ENCODE measurements around the gene CHST11.
A peak's percentile ranks its signal among the peaks of the same experiment; 100 is the strongest.

CHST11 gene

DNA sequence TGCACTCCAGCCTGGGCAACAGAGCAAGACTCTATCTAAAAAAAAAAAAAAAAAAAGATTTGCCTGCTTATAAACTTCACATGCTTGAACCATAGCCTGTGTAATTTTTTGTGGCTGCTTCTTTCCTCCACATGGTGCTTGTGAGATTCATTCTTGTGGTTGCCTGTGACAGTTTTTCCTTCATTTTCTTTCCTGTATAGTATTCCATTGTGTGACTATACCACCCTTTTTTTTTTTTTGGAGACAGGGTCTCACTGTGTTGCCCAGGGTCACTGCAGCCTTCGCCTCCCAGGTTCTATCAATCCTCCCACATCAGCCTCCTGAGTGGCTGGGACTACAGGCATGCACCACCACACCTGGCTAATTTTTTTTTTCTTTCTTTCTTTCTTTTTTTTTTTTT, 22.6 kb upstream of the CHST11 start:
- DNase-seq (ENCODE audit: low read depth): no peak

GRCh38 chr12:104435175-104435574, 21.6 kb upstream of the CHST11 start:
- no peak for DNase-seq (ENCODE audit: low read depth)

DNA sequence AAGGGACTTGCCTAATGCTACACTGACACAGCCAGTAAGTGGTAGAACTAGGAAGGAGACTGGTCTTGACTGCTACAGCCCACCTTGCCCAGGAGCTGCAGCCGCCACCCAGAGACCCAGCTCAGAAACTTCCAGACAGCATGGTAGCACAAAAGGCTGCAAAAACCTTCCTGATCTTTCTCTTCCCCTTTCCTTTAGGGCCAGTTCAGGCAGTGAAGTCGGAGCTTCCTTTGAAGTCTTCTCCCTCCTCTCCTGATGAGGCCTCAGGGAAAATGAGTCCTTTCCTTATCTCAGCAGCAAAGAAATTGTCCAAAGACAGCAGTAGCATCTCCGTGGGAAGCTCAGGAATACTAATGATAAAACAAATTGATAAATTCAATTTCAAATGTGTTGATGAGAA, 21.0 kb upstream of the CHST11 start:
- no peak for DNase-seq (ENCODE audit: low read depth)

GRCh38 chr12:104436790-104437189, 20.0 kb upstream of the CHST11 start:
- no peak for DNase-seq (ENCODE audit: low read depth)

- DNase-seq (ENCODE audit: low read depth): no peak
Observed at GRCh38 chr12:104438134-104438533, 18.6 kb upstream of the CHST11 start.

DNA sequence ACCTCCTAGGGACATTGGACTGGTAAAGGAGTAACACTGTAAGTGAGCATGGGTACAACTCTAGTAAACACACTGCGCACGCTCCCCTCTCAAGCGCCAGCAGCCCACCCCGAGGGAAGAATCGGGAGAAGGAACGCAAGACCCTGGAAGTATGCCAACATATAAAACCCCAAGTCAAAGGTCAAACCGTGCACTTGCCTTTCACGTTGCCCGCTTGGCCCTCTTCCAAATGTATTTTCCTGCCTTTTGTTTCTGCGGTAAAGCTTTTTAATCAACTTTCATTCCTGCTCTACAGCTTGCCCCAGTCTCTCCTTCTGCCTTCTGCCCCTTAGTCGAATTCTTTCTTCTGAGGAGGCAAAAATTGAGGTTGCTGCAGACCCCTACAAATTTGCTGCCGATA, 17.6 kb upstream of the CHST11 start:
- DNase-seq (ENCODE audit: low read depth): no peak

- DNase-seq (ENCODE audit: low read depth): no peak
Observed at GRCh38 chr12:104443008-104443407, 13.7 kb upstream of the CHST11 start.

DNA sequence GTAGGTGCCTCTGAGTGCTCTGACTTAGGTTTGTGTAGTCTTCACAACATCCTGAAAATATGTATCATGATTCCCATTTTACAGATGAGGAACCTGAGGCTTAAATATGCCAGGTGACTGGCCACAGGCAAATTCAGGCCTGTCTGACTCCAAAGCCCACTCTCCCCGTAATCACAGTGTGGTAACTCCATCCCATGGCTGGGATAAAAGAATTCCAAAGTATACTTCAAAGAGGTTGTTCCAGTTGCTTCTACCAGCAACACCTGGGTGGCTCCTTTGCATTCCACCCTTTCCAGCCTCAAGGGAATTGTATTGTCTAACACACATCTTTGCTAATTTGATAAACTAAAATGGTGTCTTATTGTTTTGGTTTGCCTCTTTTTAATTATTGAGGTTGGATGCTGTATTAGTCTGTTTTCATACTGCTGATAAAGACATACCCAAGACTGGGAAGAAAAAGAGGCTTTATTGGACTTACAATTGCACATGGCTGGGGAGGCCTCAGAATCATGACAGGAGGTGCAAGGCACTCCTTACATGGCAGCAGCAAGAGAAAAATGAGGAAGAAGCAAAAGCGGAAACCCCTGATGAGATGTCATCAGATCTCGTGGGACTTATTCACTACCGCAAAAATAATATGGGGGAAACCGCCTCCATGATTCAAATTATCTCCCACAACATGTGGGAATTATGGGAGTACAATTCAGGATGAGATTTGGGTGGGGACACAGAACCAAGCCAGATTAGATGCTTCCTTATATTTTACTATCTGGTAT, 9.9 kb upstream of the CHST11 start:
- no peak for DNase-seq (ENCODE audit: low read depth)

GRCh38 chr12:104448031-104448430, 8.7 kb upstream of the CHST11 start:
- DNase-seq (ENCODE audit: low read depth): no peak

GRCh38 chr12:104448451-104448850, 8.3 kb upstream of the CHST11 start:
- DNase-seq (ENCODE audit: low read depth): no peak

DNA sequence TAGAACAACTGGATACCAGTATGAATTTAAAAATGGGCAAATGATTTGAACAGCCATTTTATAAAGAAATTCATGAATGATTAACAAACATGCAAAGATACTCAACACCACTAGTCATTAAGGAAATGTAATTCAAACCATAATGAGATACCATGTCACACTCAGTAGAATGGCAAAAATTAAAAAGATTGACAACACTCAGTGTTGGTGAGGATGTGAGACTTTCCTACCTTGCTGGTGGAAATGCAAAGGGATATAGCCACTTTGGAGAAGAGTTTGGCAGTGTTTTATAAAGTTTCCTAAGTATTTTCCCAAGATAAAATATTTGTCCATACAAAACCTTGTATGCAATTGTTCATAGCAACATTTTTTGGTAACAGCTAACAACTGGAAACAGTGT, 6.0 kb upstream of the CHST11 start:
- no peak for DNase-seq (ENCODE audit: low read depth)

- no peak for DNase-seq (ENCODE audit: low read depth)
Observed at GRCh38 chr12:104452087-104452486, 4.7 kb upstream of the CHST11 start.

DNA sequence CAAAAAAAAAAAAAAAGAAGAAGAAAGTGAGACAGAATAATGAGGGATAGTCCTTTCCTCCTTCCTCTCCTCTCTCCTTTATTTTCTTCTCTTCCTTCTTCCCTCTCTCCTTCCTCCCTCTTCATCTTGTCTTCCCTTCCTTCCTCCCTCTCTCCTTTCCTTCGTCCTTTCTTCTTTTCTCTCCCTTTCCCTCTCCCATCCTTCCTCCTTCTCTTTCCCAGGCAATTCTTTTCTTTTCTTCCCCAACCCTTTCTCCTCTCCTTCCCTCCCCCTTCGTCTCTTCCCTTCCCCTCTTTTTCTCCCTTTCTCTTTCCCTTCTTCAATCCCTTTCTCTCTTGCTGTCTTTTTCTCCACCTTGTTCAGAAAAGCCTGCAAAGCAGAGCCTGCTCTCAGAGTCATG, 3.6 kb upstream of the CHST11 start:
- no peak for DNase-seq (ENCODE audit: low read depth)

- no peak for DNase-seq (ENCODE audit: low read depth)
Observed at GRCh38 chr12:104454997-104455396, 1.8 kb upstream of the CHST11 start.

DNA sequence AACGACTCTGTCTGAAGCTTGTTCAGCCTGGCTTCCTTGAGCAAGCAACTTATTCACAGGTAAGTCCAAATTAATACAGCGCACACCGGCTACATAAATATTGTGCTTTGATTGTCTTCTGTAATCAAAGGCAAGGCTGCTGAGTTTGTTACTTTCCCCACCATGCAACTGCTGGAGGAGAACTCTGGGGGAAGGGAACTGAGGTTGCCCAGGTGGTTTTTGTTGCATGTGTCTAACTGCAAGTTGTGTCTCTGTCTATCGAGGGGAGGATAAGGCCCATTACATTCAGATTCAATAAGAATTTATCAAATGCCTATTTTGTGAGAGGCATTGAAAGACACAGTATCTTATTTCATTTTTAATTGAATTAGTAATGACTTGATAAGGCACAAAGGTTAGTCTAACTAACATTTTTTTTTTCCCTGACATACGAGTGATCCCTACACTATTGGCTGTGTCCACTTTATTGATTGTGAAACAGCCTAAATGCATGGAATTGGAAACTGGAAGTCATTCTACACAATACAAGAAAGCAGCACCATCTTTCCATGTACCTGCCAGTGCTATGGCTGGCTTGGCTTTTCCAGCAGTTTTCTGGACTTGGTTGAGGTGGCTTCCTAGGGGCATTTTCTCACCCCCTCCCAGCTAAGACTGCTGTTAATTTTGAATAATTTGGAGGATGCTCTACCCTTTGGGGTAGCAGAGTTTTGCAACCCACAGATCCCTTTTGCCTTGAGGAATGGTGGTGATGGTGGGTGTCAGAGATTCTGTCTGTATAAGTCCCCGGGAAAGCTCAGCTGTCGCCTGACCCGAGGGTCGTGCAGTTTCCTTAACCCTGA, 951 bp upstream of the CHST11 start:
- DNase-seq (ENCODE audit: low read depth): no peak

- peak; percentile 38 for DNase-seq (ENCODE audit: low read depth)
Observed at GRCh38 chr12:104456950-104457745, 400 bp downstream of the CHST11 start.

GRCh38 chr12:104457746-104458693, 1.3 kb downstream of the CHST11 start:
- peak; percentile 41 for DNase-seq (ENCODE audit: low read depth)

DNA sequence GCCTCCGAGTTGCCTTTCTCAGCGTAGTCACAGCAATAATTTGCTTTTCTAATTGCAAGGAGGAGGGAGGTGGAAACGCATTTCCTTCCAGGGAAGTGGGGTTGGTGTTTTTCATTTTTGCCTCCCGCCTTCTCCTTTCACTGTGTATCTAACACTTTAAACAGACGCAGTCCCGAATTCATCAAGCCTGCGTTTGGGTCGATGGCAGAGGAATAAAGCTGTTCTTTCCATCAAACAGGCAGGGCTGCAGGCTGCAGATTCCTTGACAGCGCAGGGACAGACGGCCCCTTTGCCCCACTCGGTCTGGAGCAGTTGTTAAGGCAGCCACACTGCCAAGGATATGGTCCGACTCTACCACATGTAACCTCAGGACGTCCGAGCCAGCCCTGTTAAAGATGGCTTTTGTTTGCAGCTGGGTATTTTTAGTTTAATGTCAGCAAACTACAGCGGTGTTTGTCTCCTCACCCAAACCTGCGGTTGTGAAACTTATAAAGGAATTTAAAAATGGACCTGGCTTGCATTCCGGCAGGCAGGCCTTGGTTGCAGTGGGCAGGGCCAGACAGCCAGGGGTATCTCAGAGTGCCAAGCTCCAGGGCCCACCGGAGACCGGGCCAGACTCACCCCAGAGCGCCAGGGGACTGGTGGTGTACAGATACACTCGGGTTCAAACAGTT, 2.1 kb downstream of the CHST11 start:
- DNase-seq (ENCODE audit: low read depth): no peak

- DNase-seq (ENCODE audit: low read depth): no peak
Observed at GRCh38 chr12:104459368-104459909, 2.7 kb downstream of the CHST11 start.

- no peak for DNase-seq (ENCODE audit: low read depth)
Observed at GRCh38 chr12:104460041-104460719, 3.4 kb downstream of the CHST11 start.
